Neuronal stem cell (in vitro differentiated cells): ENCODE results near the gene ITSN1.

Experiments used
- DNase-seq: peaks from one replicate; pipeline ENCODE4 v3.0.0-alpha.2; 2013; ENCODE audit warnings: low spot score
- H2AFZ ChIP-seq: one replicate; pipeline ENCODE4 v1.6.1; 2013; ENCODE audit warnings: mild to moderate bottlenecking, low read length, inconsistent platforms
- H2AK5ac ChIP-seq: 2 replicates; pipeline ENCODE4 v1.6.1; 2013; ENCODE audit warnings: low read depth, mild to moderate bottlenecking, inconsistent platforms, low read length, moderate library complexity, mixed read lengths
- H2BK120ac ChIP-seq: 2 replicates; pipeline ENCODE4 v1.6.1; 2013; ENCODE audit warnings: low read depth, mild to moderate bottlenecking, inconsistent platforms, low read length, moderate library complexity, mixed read lengths
- H2BK12ac ChIP-seq: one replicate; pipeline ENCODE4 v1.6.1; 2013; ENCODE audit warnings: low read length, inconsistent platforms
- H2BK15ac ChIP-seq: 2 replicates; pipeline ENCODE4 v1.6.1; 2013; ENCODE audit warnings: mild to moderate bottlenecking, low read length, inconsistent platforms, mixed read lengths
- H2BK5ac ChIP-seq: one replicate; pipeline ENCODE4 v1.6.1; 2013; ENCODE audit warnings: inconsistent platforms, mild to moderate bottlenecking, low read length, moderate library complexity
- H3K14ac ChIP-seq: one replicate; pipeline ENCODE4 v1.6.1; 2013; ENCODE audit warnings: low read length, inconsistent platforms
- H3K18ac ChIP-seq: 2 replicates; pipeline ENCODE4 v1.6.1; 2013; ENCODE audit warnings: low read length, inconsistent platforms
- H3K23ac ChIP-seq: 2 replicates; pipeline ENCODE4 v1.6.1; 2013; ENCODE audit warnings: low read depth, mild to moderate bottlenecking, mixed read lengths, low read length, inconsistent platforms; ENCODE audit not compliant: poor library complexity
- H3K27ac ChIP-seq: replicated peaks from 3 replicates; pipeline ENCODE4 v1.5.1; 2013; ENCODE audit warnings: low read length, inconsistent platforms
- H3K27me3 ChIP-seq, 3 experiments: 2 replicates each; pipeline ENCODE4 v1.6.1; 2013; ENCODE audit warnings: low read length in 3 of 3, mild to moderate bottlenecking in 2 of 3, inconsistent platforms in 1 of 3, low read depth in 1 of 3, mixed read lengths in 1 of 3, moderate library complexity in 1 of 3; ENCODE audit not compliant: control insufficient read depth in 3 of 3, insufficient read depth in 3 of 3
- H3K36me3 ChIP-seq, 2 donors: replicated peaks in 1 of 2; 2 replicates each; pipeline ENCODE4 v1.6.1; 2013; ENCODE audit warnings: low read length in 2 of 2; ENCODE audit not compliant: control insufficient read depth in 2 of 2, insufficient read depth in 2 of 2
- H3K4ac ChIP-seq: 2 replicates; pipeline ENCODE4 v1.6.1; 2013; ENCODE audit warnings: inconsistent platforms, mild to moderate bottlenecking, low read length, moderate library complexity
- H3K4me1 ChIP-seq, 2 donors: 1 replicate in 1 of 2; 2 replicates in 1 of 2; pipeline ENCODE4 v1.6.1; 2013; ENCODE audit warnings: low read length in 2 of 2, low read depth in 1 of 2; ENCODE audit not compliant: control insufficient read depth in 2 of 2, insufficient read depth in 1 of 2
- H3K4me2 ChIP-seq: one replicate; pipeline ENCODE4 v1.6.1; 2013; ENCODE audit warnings: mild to moderate bottlenecking, low read length, inconsistent platforms; ENCODE audit not compliant: insufficient read depth, poor library complexity, severe bottlenecking
- H3K4me3 ChIP-seq, 2 donors: 2 replicates each; pipeline ENCODE4 v1.5.1; 2013; ENCODE audit warnings: low read length in 2 of 2, mild to moderate bottlenecking in 2 of 2, inconsistent platforms in 1 of 2, moderate library complexity in 1 of 2
- H3K79me1 ChIP-seq: one replicate; pipeline ENCODE4 v1.6.1; 2013; ENCODE audit warnings: low read depth, mild to moderate bottlenecking, inconsistent platforms, low read length, moderate library complexity
- H3K9ac ChIP-seq: one replicate; pipeline ENCODE4 v1.6.1; 2013; ENCODE audit warnings: mild to moderate bottlenecking, low read depth, low read length, inconsistent platforms; ENCODE audit not compliant: poor library complexity
- H3K9me3 ChIP-seq, 2 donors: replicated peaks in 1 of 2; 2 replicates each; pipeline versions ENCODE3 to v1.6.1; 2013; ENCODE audit warnings: low read length in 2 of 2, mild to moderate bottlenecking in 2 of 2, inconsistent platforms in 1 of 2, low read depth in 1 of 2, mixed read lengths in 1 of 2, moderate library complexity in 1 of 2; ENCODE audit not compliant: control insufficient read depth in 2 of 2, insufficient read depth in 1 of 2
- H4K8ac ChIP-seq: one replicate; pipeline ENCODE4 v1.6.1; 2013; ENCODE audit warnings: low read depth, mild to moderate bottlenecking, inconsistent platforms, low read length, moderate library complexity
- H4K91ac ChIP-seq: one replicate; pipeline ENCODE4 v1.6.1; 2013; ENCODE audit warnings: low read length, low read depth, mild to moderate bottlenecking, inconsistent platforms; ENCODE audit not compliant: poor library complexity
- WGBS, 2 donors: extraction: QIAGEN DNeasy Blood & Tissue Kit; methylation state at CpG; one replicate each; pipeline ENCODE4 v1.1.7; 2013; ENCODE audit warnings: missing lambda C conversion rate in 2 of 2, mixed read lengths in 1 of 2; ENCODE audit not compliant: insufficient read length in 2 of 2, insufficient replicate concordance in 1 of 2; ENCODE audit errors: extremely low coverage in 2 of 2; 5-methylcytosine and 5-hydroxymethylcytosine counted together

The ITSN1 gene

GRCh38 chr21:33651965-33652680 is 9.8 kb downstream of the ITSN1 start:
- H3K23ac ChIP-seq = no peak overlapping the region
- no CpG with 5 or more reads among the region's 8 CpGs for WGBS, 2 donors
- no peak overlapping the region for H2BK120ac ChIP-seq
- no peak overlapping the region for H4K91ac ChIP-seq
- H3K79me1 ChIP-seq = peaks cover 5% of the 10 kb centered on the region
- no peak overlapping the region for H2AFZ ChIP-seq
- H3K27ac ChIP-seq = no peak overlapping the region
- no peak overlapping the region for H3K14ac ChIP-seq
- no peak for DNase-seq
- no peak overlapping the region for H3K4me2 ChIP-seq
- H3K18ac ChIP-seq = no peak overlapping the region
- no peak overlapping the region for H2BK5ac ChIP-seq
- no peak overlapping the region for H4K8ac ChIP-seq
- peaks cover 0 to 9% of the 10 kb centered on the region in 2 donors for H3K4me1 ChIP-seq
- peaks cover 0 to 11% of the 10 kb centered on the region in 2 donors for H3K36me3 ChIP-seq
- H2BK12ac ChIP-seq = no peak overlapping the region
- no peak overlapping the region for H3K4ac ChIP-seq
- H2BK15ac ChIP-seq = no peak overlapping the region
- H3K9ac ChIP-seq = no peak overlapping the region
- no peak overlapping the region for H3K4me3 ChIP-seq
- H3K9me3 ChIP-seq = peaks cover 0 to 2% of the 10 kb centered on the region in 2 donors
- H2AK5ac ChIP-seq = no peak overlapping the region
- H3K27me3 ChIP-seq = no peaks in the 10 kb centered on the region

GRCh38 chr21:33654412-33654811 is 12.1 kb downstream of the ITSN1 start:
- Histone ChIP-seq H4K8ac (no peak overlapping the region), H3K4me3 (no peak overlapping the region), H3K14ac (no peak overlapping the region), H3K9ac (no peak overlapping the region), H2AK5ac (no peak overlapping the region), H2BK15ac (no peak overlapping the region), H3K4me2 (no peak overlapping the region), H3K23ac (no peak overlapping the region), H3K4ac (no peak overlapping the region), H3K4me1 (peaks cover 0 to 9% of the 10 kb centered on the region in 2 donors), H3K9me3 (peaks cover 0 to under 1% of the 10 kb centered on the region in 2 donors), H2BK120ac (no peak overlapping the region), H2BK5ac (no peak overlapping the region), H2AFZ (no peak overlapping the region), H3K18ac (no peak overlapping the region), H3K79me1 (peaks cover 4% of the 10 kb centered on the region), H3K27ac (no peak overlapping the region), H2BK12ac (no peak overlapping the region), H4K91ac (no peak overlapping the region), H3K27me3 (no peaks in the 10 kb centered on the region), H3K36me3 (peaks cover 0 to 22% of the 10 kb centered on the region in 2 donors)
- DNase-seq = no peak
- WGBS, 2 donors = no CpG with 5 or more reads among the region's 4 CpGs

GRCh38 chr21:33655588-33656221 is 13.4 kb downstream of the ITSN1 start:
- Histone ChIP-seq H2BK120ac (no peak overlapping the region), H2BK12ac (no peak overlapping the region), H2BK15ac (no peak overlapping the region), H3K27ac (no peak overlapping the region), H2AFZ (no peak overlapping the region), H2BK5ac (no peak overlapping the region), H3K36me3 (peaks cover 0 to 22% of the 10 kb centered on the region in 2 donors), H3K79me1 (no peaks in the 10 kb centered on the region), H3K23ac (no peak overlapping the region), H3K4ac (no peak overlapping the region), H4K8ac (no peak overlapping the region), H3K14ac (no peak overlapping the region), H3K18ac (no peak overlapping the region), H3K4me1 (peaks cover 0 to 6% of the 10 kb centered on the region in 2 donors), H3K27me3 (no peaks in the 10 kb centered on the region), H3K9me3 (peaks cover 0 to 8% of the 10 kb centered on the region in 2 donors), H2AK5ac (no peak overlapping the region), H3K4me2 (no peak overlapping the region), H3K9ac (no peak overlapping the region), H3K4me3 (no peak overlapping the region), H4K91ac (no peak overlapping the region)
- no peak for DNase-seq
- WGBS, 2 donors = no CpG with 5 or more reads among the region's 8 CpGs

- Histone ChIP-seq H3K9ac (no peak overlapping the region), H3K18ac (no peak overlapping the region), H3K4ac (no peak overlapping the region), H2BK12ac (no peak overlapping the region), H3K27ac (no peak overlapping the region), H3K14ac (no peak overlapping the region), H3K27me3 (no peaks in the 10 kb centered on the region), H3K79me1 (no peaks in the 10 kb centered on the region), H2AFZ (no peak overlapping the region), H3K9me3 (peaks cover 0 to 18% of the 10 kb centered on the region in 2 donors), H2AK5ac (no peak overlapping the region), H3K4me3 (no peak overlapping the region), H3K36me3 (peaks cover 0 to 22% of the 10 kb centered on the region in 2 donors), H3K4me2 (no peak overlapping the region), H3K23ac (no peak overlapping the region), H3K4me1 (peaks cover 0 to 3% of the 10 kb centered on the region in 2 donors), H4K8ac (no peak overlapping the region), H2BK5ac (no peak overlapping the region), H4K91ac (no peak overlapping the region), H2BK15ac (no peak overlapping the region), H2BK120ac (no peak overlapping the region)
- DNase-seq = no peak
- no CpG with 5 or more reads among the region's 8 CpGs for WGBS, 2 donors
These were observed 15.0 kb downstream of the ITSN1 start for GRCh38 chr21:33657124-33657820.
